Measurements from ENCODE around the gene PAX3. TPM values are rescaled to one million over a fixed set of nuclear protein-coding genes. Genes with fewer than 3 reads are reported as not detected.
A peak's percentile ranks its signal among the peaks of the same experiment; 100 is the strongest.

PAX3 gene
- not detected for polyA plus RNA-seq (2013, experiment 1 of 2; ENCODE audit: insufficient read length)
- not detected for polyA plus RNA-seq (2013, experiment 2 of 2; ENCODE audit: insufficient read length)

DNA sequence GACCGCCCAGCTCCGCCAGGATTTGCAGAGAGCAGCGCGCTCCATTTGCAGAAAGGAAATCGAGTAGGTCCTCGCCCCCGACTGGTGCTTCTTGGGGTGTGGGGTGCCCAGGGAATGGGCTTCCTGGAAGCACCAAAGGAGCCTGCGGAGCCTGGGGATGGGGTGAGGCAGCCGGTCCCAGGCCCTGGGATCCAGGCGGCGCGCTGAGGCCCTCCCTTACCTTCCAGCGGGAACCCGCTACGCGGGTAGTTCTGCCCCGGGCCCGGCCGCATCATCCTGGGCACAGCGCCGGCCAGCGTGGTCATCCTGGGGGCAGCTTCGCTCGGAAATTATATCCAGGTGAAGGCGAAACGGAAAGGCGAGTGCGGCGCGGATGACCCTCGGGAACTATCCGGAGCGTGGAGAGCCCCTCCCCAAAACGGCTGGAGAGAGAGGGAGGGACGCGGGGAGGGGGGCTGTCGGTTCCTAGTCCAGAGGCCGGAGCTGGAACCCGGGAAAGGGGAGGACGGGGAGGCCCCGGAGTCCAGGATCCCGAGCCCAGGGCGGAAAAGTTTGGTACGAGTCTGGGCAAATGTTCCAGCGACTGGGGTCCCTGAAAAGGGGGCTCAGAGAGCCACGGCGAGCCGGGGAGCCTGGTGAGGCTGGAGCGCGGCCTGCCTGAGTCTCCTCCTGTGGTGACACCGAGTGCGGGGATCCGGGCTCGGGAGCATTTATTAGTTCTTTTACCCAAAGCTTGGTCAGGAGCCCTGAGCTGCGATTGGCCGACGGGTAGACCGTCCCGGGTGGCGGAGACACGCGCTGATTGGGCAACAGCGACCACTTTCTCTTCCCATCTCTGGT lies at the start of gene PAX3:
PAX3 (minus strand) TSS at position 688 of the 840 bp plus-strand sequence; CDS start at position 305, 383 bp downstream.
- DNase-seq: no peak

DNA sequence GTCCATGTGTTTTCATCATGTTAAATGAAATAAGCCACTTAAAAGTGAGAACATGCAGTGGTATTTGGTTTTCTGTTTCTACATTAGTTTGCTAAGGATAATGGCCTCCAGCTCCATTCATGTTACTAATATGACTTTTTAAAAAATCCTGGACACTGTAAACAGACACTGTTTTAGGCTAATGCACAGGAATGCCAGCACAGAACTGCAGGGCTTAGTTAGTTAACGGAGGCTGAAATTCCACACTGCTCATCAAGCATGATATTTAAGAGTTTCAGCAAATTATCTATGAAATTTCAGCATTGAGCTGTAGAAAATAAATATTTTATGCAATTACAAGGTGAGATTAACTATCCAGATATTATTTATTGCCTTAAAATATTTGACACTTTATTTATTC lies 42.5 kb upstream of the PAX3 start:
- no peak for DNase-seq

GRCh38 chr2:222338374-222338773 lies 39.6 kb upstream of the PAX3 start:
- no peak for DNase-seq

DNA sequence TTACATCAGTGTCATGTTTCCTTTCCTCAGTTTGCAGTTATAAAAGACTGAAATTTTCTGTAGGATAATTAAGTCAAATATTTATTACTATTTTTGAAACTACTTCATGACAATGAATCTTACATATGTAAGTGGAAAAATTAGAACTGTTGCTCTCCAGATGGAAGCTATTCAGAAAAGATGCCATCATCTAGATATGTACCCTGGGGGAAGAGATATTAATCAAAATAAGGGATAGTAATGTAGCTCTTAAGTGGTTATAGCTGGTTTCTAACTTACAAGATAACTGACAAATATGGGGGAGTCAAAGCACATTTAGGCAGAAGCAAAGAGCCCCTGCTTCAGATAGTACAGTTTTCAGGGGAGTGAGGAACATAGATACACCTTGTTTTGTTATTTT lies 38.1 kb upstream of the PAX3 start:
- DNase-seq: no peak

DNA sequence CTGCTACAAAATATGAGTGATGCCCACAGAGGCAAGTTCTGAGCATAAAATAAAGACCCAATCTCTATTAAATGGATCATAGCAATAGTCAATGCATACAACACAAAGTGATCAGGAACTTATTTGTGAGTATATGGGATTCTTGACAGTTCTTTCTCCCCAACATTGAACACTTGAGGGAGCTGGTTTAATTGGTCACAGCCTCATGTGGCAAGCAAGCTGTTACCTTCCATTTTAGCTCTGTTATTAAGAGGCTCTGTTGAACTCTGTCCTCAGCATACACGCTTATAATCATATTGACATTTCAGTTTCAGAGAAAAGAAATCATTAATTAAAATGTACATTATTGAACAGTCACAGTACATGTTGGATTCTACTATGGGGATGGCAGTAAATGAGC lies 37.6 kb upstream of the PAX3 start:
- no peak for DNase-seq

DNA sequence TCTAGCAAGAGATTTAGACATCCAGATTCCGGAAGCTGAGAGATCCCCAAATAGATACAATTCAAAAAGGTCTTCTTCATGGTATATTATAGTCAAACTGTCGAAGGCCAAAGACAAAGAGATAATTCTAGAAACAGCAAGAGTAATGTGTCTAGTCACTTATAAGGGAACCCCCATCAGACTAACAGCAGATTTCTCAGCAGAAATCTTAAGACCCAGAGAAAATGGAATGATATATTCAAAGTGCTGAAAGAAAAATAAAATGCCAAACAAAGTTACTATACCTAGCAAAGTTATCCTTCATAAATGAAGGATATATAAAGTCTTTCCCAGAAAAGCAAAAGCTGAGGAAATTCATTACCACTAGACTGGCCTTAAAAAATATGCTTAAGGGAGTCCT lies 36.1 kb upstream of the PAX3 start:
- no peak for DNase-seq

GRCh38 chr2:222333397-222333796 lies 34.6 kb upstream of the PAX3 start:
- DNase-seq: no peak

DNA sequence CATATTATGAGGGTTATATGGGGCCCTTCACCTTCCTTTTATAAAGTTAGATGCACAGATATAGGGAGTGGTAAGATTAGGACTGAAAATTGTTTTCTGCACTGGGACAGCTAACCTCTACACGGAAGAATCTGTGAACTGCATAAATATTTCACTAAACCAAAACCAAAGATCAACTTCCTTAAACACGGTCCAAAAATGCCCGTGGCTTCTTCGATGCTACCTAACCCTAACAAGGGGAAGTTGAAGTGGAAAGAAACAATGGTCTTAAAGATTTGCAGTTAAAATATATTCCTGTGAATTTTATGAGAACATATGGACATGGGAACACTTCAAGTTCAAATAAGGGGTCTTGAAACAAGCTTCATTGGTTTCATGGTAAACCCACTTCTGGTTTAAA lies 33.3 kb upstream of the PAX3 start:
- DNase-seq: no peak

DNA sequence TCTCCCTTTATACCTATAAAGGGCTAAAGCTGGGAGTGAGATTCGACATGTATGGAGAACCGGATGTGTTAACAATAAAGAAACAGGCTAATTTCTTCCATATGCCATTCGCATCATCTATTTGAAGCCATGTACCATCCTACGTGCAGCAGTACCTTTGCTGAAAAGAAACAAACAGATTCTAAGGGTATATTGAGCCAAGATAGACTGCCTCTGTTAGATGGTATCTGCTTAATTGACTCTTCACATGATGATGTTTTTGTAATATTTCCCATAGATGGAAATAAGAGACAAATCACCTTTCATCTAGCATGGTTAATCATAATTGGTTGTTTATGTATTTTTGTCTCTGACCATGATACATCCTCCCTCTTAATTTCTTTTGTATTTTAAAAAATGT lies 32.1 kb upstream of the PAX3 start:
- no peak for DNase-seq

DNA sequence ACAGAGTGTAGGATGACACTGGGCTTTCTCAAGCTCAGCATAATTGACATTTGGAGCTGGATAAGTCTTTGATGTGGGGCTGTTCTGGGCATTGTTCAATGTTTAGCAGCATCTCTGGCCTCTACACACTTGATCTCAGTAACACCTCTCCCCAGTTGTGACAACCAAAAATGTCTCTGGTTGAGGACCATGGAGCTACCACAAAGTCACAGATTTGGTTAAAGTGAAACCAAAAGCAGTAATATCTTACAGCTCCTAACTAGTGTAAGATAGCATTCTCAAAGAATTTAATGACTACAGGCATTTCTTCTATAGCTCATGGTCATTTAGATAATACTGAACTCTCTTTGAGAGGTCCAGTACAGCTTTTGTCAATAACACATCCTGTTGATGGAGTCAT lies 23.4 kb upstream of the PAX3 start:
- no peak for DNase-seq

GRCh38 chr2:222320436-222321395 lies 21.9 kb upstream of the PAX3 start:
- no peak for DNase-seq

GRCh38 chr2:222319586-222320435 lies 21.0 kb upstream of the PAX3 start:
- DNase-seq: no peak

GRCh38 chr2:222318712-222319585 lies 20.2 kb upstream of the PAX3 start:
- peak; percentile 11 for DNase-seq

DNA sequence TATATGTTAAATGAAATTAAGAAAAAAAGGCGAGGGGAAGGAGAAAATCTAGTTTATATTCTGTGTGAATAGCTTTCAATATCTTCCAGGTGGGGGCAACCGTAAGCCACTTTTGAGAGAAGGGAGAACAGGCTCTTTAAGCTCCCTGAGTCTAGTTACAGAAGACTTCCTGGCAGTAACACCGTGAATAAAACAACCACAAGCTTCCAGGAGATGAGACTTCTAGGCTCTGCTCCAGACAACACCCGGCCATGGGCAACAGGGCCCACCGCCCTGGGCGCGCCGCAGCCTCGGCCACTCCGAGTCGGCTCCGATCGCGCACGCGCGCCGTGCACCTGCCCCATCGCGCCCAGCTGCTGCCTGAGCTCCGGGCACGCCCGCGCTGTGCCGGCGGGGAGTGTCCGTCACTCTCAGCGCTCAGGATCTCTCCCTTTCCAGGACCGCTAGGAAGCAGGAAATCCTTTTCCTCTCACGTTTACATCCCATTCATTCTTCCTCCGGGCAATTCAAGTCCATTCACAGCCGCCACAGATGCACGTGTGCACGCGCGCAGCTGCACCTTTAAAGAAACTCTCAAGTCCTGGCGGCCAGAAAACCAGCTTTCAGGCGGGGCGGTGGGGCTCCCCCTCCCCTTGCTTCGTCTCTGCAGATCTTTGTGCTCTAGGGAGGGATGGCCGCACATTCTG lies 19.4 kb upstream of the PAX3 start:
- peak; percentile 34 for DNase-seq

GRCh38 chr2:222315443-222316121 lies 16.8 kb upstream of the PAX3 start:
- DNase-seq: no peak

DNA sequence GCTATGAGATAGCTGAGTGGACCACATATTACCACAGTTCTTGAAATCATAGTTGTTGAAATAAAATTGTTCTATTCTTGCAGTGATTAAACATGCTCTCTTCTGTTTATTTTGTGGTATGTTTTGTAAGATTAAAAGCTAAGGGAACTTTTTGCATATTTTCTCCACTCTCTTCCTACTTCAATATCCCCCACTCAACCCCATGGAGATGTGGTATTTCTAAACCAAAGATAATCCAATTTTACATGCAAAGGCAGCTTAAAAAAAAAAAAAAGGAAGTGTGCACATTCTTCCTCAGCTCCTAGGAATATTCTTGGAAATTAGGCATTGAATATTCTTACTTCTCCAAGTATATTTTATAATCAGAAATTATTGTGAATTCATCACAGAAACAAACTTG lies 15.0 kb upstream of the PAX3 start:
- no peak for DNase-seq

GRCh38 chr2:222311978-222312738 lies 13.4 kb upstream of the PAX3 start:
- no peak for DNase-seq

DNA sequence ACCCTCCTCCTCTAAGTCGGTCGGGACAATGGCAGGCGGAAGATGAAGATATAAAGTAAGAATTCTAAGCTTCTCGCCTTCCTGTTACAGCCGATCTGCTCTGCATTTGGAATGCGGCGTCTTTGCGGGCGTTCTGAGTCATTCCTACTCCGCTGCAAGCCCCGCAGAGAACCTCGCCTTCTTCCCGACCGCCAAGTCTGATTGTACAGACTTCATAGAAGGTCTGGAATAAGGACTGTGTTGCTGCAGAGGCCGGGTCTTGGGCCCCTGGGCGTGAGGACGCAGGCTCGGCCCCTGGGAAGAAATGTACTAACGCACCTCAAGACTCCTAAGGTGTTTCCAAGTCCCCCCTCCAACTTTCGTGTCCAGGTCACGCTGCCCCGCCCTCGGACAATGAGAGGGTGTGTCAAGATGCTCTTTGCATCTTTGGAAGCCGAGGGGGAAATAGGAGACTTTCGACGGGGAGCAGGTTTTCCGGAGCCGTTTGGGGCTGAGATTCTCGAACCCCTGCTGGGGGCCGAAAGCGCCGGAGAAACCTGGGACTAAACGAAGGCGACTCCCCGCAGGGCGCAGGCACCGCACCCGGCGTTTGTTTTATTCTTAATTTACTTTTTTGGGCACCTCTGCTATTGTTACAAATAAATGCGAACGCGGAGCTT lies 12.7 kb upstream of the PAX3 start:
- DNase-seq: no peak
